RWPE1 (cell line): ENCODE measurements around the gene TTC23L.
"Not testable (repeated sequence)": the region's sequence is repeated elsewhere in the genome, so short reads cannot be mapped to it uniquely, and the experiment has no call there.

Source experiments
- CTCF ChIA-PET: fragments of 350-600 bp; sonication (Branson Sonifier 250); formaldehyde crosslinking; extraction: SDS; loops from one replicate; lab custom pipeline; 2021; lab: Yijun Ruan, JAX
- POLR2A ChIA-PET: fragments of 400-600 bp; formaldehyde crosslinking; extraction: SDS; loops from one replicate; lab custom pipeline; 2020; ENCODE audit warnings: antibody characterized with exemption; ENCODE audit not compliant: low non-redundant PET; lab: Yijun Ruan, JAX
- DNase-seq: peaks from one replicate; pipeline ENCODE4 v3.0.0; 2012; ENCODE audit warnings: low spot score
- H3K27ac ChIP-seq: fragments of 450-650 bp; 2 replicates; pipeline ENCODE4 v1.5.1; 2017
- CTCF ChIP-seq: fragments of 450-650 bp; conservative IDR thresholded peaks from 2 replicates; pipeline ENCODE4 v1.5.1; 2017; ENCODE audit warnings: low read depth, mild to moderate bottlenecking

The TTC23L gene

GRCh38 chr5:34818717-34819116 lies 20.2 kb upstream of the TTC23L start:
- no peak overlapping the region for H3K27ac ChIP-seq
- no peak for TF ChIP-seq CTCF
- POLR2A ChIA-PET: no interaction called here
- DNase-seq: no peak
- CTCF ChIA-PET: no interaction called here

- CTCF ChIA-PET: no interaction called here
Measured at GRCh38 chr5:34820593-34820992, 18.4 kb upstream of the TTC23L start.

GRCh38 chr5:34822956-34823715 lies 15.8 kb upstream of the TTC23L start:
- no peak for TF ChIP-seq CTCF
- POLR2A ChIA-PET: no interaction called here
- DNase-seq: no peak
- no peak overlapping the region for H3K27ac ChIP-seq
- CTCF ChIA-PET: interaction anchor here (0.6 kb wide), 1 partner anchor 18 kb away, joined by 3 read pairs; no protein-coding TSS in a partner anchor

More at GRCh38 chr5:34820593-34820992, 18.4 kb upstream of the TTC23L start:
- POLR2A ChIA-PET: no interaction called here
- no peak overlapping the region for H3K27ac ChIP-seq
- no peak for DNase-seq
- no peak for TF ChIP-seq CTCF

- CTCF ChIA-PET: interaction anchor here (0.6 to 1.1 kb wide), 2 partner anchors 28 to 341 kb away, joined by 3 to 4 read pairs; no protein-coding TSS in a partner anchor
- H3K27ac ChIP-seq: no peak overlapping the region
- POLR2A ChIA-PET: no interaction called here
- DNase-seq: no peak
- no peak for TF ChIP-seq CTCF
Measured at GRCh38 chr5:34826347-34826746, 12.6 kb upstream of the TTC23L start.

- DNase-seq: no peak
- TF ChIP-seq CTCF: no peak
- CTCF ChIA-PET: interaction anchor here (0.7 kb wide), 1 partner anchor 37 kb away, joined by 4 read pairs; no protein-coding TSS in a partner anchor
- no peak overlapping the region for H3K27ac ChIP-seq
- POLR2A ChIA-PET: no interaction called here
Measured at GRCh38 chr5:34827588-34828506, 11.1 kb upstream of the TTC23L start.

- DNase-seq, H3K27ac ChIP-seq, POLR2A ChIA-PET, CTCF ChIA-PET: not testable (repeated sequence)
Measured at GRCh38 chr5:34830827-34831226, 8.1 kb upstream of the TTC23L start.
